H1 (cell line): ENCODE data around the gene OXSM. TPM values are rescaled to one million over a fixed set of nuclear protein-coding genes. Genes with fewer than 3 reads are reported as not detected.

Experiments
- CTCF ChIA-PET: fragments of 300-600 bp; sonication (Branson Sonifier 250); formaldehyde crosslinking; loops from one replicate; lab custom pipeline; 2021; ENCODE audit not compliant: partially characterized antibody; lab: Charles Lee
- POLR2A ChIA-PET: fragments of 300-600 bp; sonication (Branson Sonifier 250); formaldehyde crosslinking; loops from one replicate; lab custom pipeline; 2021; ENCODE audit warnings: inconsistent platforms; ENCODE audit not compliant: partially characterized antibody; lab: Charles Lee
- DNase-seq, 2 experiments: peaks; one replicate each; pipeline versions ENCODE4 v3.0.0 to v3.0.0-alpha.2; 2010 to 2022; ENCODE audit warnings: low spot score in 2 of 2, low read depth in 1 of 2, mixed read lengths in 1 of 2
- FAIRE-seq: peaks from 2 replicates; lab custom pipeline; 2011; peaks lifted over from hg19 to GRCh38; lab: Jason Lieb, UNC
- H2AFZ ChIP-seq: 2 replicates; pipeline ENCODE4 v1.8.1; 2012; ENCODE audit warnings: low read length, inconsistent platforms
- H2AK5ac ChIP-seq: 2 replicates; pipeline ENCODE4 v1.6.1; 2013; ENCODE audit warnings: low read depth, low read length
- H2BK120ac ChIP-seq: replicated peaks from 2 replicates; pipeline ENCODE3; 2013; ENCODE audit warnings: low read depth, low read length, inconsistent platforms
- H2BK12ac ChIP-seq: 2 replicates; pipeline ENCODE4 v1.6.1; 2013; ENCODE audit warnings: low read depth, low read length
- H2BK15ac ChIP-seq: 2 replicates; pipeline ENCODE4 v1.6.1; 2013; ENCODE audit warnings: low read length
- H2BK20ac ChIP-seq: 2 replicates; pipeline ENCODE4 v1.6.1; 2013; ENCODE audit warnings: low read length
- H2BK5ac ChIP-seq: 2 replicates; pipeline ENCODE4 v1.6.1; 2013; ENCODE audit warnings: low read depth, low read length
- H3K14ac ChIP-seq: 2 replicates; pipeline ENCODE4 v1.6.1; 2013; ENCODE audit warnings: inconsistent platforms; ENCODE audit not compliant: insufficient read length
- H3K18ac ChIP-seq: 2 replicates; pipeline ENCODE4 v1.6.1; 2013; ENCODE audit warnings: low read length; ENCODE audit errors: extremely low read depth
- H3K23ac ChIP-seq: 2 replicates; pipeline ENCODE4 v1.6.1; 2013; ENCODE audit warnings: inconsistent platforms; ENCODE audit not compliant: insufficient read length
- H3K23me2 ChIP-seq: 2 replicates; pipeline ENCODE4 v1.6.1; 2013; ENCODE audit warnings: low read depth, low read length
- H3K27ac ChIP-seq: 2 replicates; pipeline ENCODE4 v1.6.1; 2011; ENCODE audit warnings: low read depth, low read length, inconsistent platforms
- H3K27me3 ChIP-seq, 4 experiments: replicated peaks in 1 of 4; 1 replicate in 1 of 4; 2 replicates in 3 of 4; pipeline versions ENCODE4 v1.6.1 to v1.8.1; 2011 to 2013; ENCODE audit warnings: low read length in 3 of 4, mild to moderate bottlenecking in 3 of 4, inconsistent platforms in 2 of 4, mixed read lengths in 2 of 4, moderate library complexity in 1 of 4; ENCODE audit not compliant: control insufficient read depth in 3 of 4, insufficient read depth in 3 of 4; ENCODE audit errors: extremely low read depth in 1 of 4
- H3K36me3 ChIP-seq, 4 experiments: 2 replicates each; pipeline versions ENCODE4 v1.6.1 to v1.8.1; 2011 to 2013; ENCODE audit warnings: mild to moderate bottlenecking in 4 of 4, low read length in 3 of 4, moderate library complexity in 2 of 4, control low read depth in 1 of 4, inconsistent platforms in 1 of 4; ENCODE audit not compliant: insufficient read depth in 4 of 4, control insufficient read depth in 2 of 4
- H3K4ac ChIP-seq: replicated peaks from 2 replicates; pipeline ENCODE3; 2013; ENCODE audit warnings: low read length, low read depth, mixed read lengths, inconsistent platforms; ENCODE audit not compliant: insufficient read length
- H3K4me1 ChIP-seq, 4 experiments: replicated peaks in 1 of 4; 1 replicate in 1 of 4; 2 replicates in 3 of 4; pipeline versions ENCODE4 v1.6.1 to v1.8.1; 2011 to 2013; ENCODE audit warnings: low read length in 3 of 4, inconsistent platforms in 2 of 4, mixed read lengths in 1 of 4; ENCODE audit not compliant: insufficient read depth in 4 of 4, control insufficient read depth in 3 of 4
- H3K4me2 ChIP-seq, 2 experiments: 2 replicates each; pipeline versions ENCODE4 v1.6.1 to v1.8.1; 2011 to 2013; ENCODE audit warnings: low read depth in 2 of 2, low read length in 2 of 2, control low read depth in 1 of 2, inconsistent platforms in 1 of 2, mild to moderate bottlenecking in 1 of 2; ENCODE audit not compliant: insufficient read depth in 1 of 2
- H3K4me3 ChIP-seq, 4 experiments: fragments of 200-600, 300-600 bp in 1 of 4; sonication (generic), shearing (Covaris generic), sonication (Bioruptor Twin) in 1 of 4; 2 replicates each; pipeline versions ENCODE4 v1.5.1 to v1.8.1; 2011 to 2016; ENCODE audit warnings: low read length in 4 of 4, low read depth in 3 of 4, control low read depth in 2 of 4, inconsistent platforms in 2 of 4, mild to moderate bottlenecking in 2 of 4, mixed read lengths in 1 of 4, moderate library complexity in 1 of 4; ENCODE audit not compliant: insufficient read depth in 2 of 4; ENCODE audit errors: extremely low read depth in 1 of 4
- H3K56ac ChIP-seq: replicated peaks from 2 replicates; pipeline ENCODE3; 2013; ENCODE audit warnings: low read depth, mild to moderate bottlenecking, mixed read lengths, low read length, inconsistent platforms; ENCODE audit not compliant: insufficient read length
- H3K79me1 ChIP-seq: 2 replicates; pipeline ENCODE4 v1.6.1; 2013; ENCODE audit warnings: low read depth, low read length, control low read depth
- H3K79me2 ChIP-seq, 2 experiments: 2 replicates each; pipeline versions ENCODE4 v1.6.1 to v1.8.1; 2012 to 2013; ENCODE audit warnings: low read length in 2 of 2, mild to moderate bottlenecking in 2 of 2, inconsistent platforms in 1 of 2; ENCODE audit not compliant: insufficient read depth in 2 of 2, control insufficient read depth in 1 of 2
- H3K9ac ChIP-seq, 4 experiments: replicated peaks in 1 of 4; 1 replicate in 1 of 4; 2 replicates in 3 of 4; pipeline versions ENCODE4 v1.6.1 to v1.8.1; 2011 to 2013; ENCODE audit warnings: low read depth in 3 of 4, low read length in 3 of 4, control low read depth in 2 of 4, mild to moderate bottlenecking in 2 of 4, moderate library complexity in 2 of 4, inconsistent platforms in 1 of 4; ENCODE audit errors: extremely low read depth in 1 of 4
- H3K9me3 ChIP-seq, 2 experiments: 2 replicates each; pipeline versions ENCODE4 v1.6.1 to v1.8.1; 2012 to 2013; ENCODE audit warnings: mild to moderate bottlenecking in 2 of 2, moderate library complexity in 2 of 2, control low read depth in 1 of 2, inconsistent platforms in 1 of 2, low read depth in 1 of 2, low read length in 1 of 2, mixed read lengths in 1 of 2; ENCODE audit not compliant: insufficient read depth in 2 of 2
- H4K20me1 ChIP-seq, 2 experiments: replicated peaks in 1 of 2; 2 replicates each; pipeline versions ENCODE3 to v1.8.1; 2011 to 2013; ENCODE audit warnings: inconsistent platforms in 2 of 2, low read length in 2 of 2, mild to moderate bottlenecking in 1 of 2; ENCODE audit not compliant: insufficient read depth in 2 of 2, control insufficient read depth in 1 of 2
- H4K5ac ChIP-seq: 2 replicates; pipeline ENCODE4 v1.6.1; 2013; ENCODE audit warnings: low read length, low read depth, mixed read lengths, inconsistent platforms; ENCODE audit not compliant: insufficient read length
- H4K8ac ChIP-seq: 2 replicates; pipeline ENCODE4 v1.8.0; 2013; ENCODE audit warnings: mild to moderate bottlenecking, moderate library complexity, low read length, inconsistent platforms; ENCODE audit not compliant: insufficient read depth; ENCODE audit errors: extremely low read depth
- H4K91ac ChIP-seq: replicated peaks from 2 replicates; pipeline ENCODE3; 2013; ENCODE audit warnings: low read length, mixed read lengths, inconsistent platforms; ENCODE audit not compliant: insufficient read length
- BACH1 ChIP-seq: IDR thresholded peaks from 2 replicates; pipeline ENCODE4 v1.6.1; 2012; ENCODE audit warnings: low read length, improper control_type of control experiment
- CEBPB ChIP-seq: IDR thresholded peaks from 2 replicates; pipeline ENCODE4 v1.6.1; 2012; ENCODE audit warnings: low read depth, low read length
- CREB1 ChIP-seq: IDR thresholded peaks from 2 replicates; pipeline ENCODE4 v1.6.1; 2012; ENCODE audit warnings: inconsistent platforms
- EZH2 ChIP-seq: fragments of 200-600 bp; sonication (generic); IDR thresholded peaks from 2 replicates; pipeline ENCODE4 v1.7.1; 2012; ENCODE audit warnings: low read depth, mild to moderate bottlenecking, moderate library complexity, low read length, inconsistent platforms; ENCODE audit not compliant: severe bottlenecking
- POLR2AphosphoS5 ChIP-seq: IDR thresholded peaks from 2 replicates; pipeline ENCODE4 v1.6.1; 2011; ENCODE audit warnings: low read depth, low read length
- SIN3A ChIP-seq, 2 experiments: IDR thresholded peaks in 1 of 2; conservative IDR thresholded peaks in 1 of 2; 2 replicates each; pipeline ENCODE4 v1.6.1; 2011 to 2012; ENCODE audit warnings: low read length in 2 of 2, improper control_type of control experiment in 1 of 2, low read depth in 1 of 2, mild to moderate bottlenecking in 1 of 2
- SIRT6 ChIP-seq: IDR thresholded peaks from one replicate; pipeline ENCODE4 v1.7.1; 2012; ENCODE audit warnings: low read length, inconsistent platforms
- SP1 ChIP-seq: IDR thresholded peaks from 2 replicates; pipeline ENCODE4 v1.6.1; 2011; ENCODE audit warnings: low read depth, low read length
- SUZ12 ChIP-seq: fragments of 200-600 bp; sonication (generic); IDR thresholded peaks from 2 replicates; pipeline ENCODE4 v1.6.1; 2012; ENCODE audit warnings: mild to moderate bottlenecking, inconsistent platforms, low read length, moderate library complexity, mixed read lengths
- WGBS, 2 experiments: shearing (Covaris generic) in 1 of 2; methylation state at CpG; one replicate each; pipeline versions ENCODE4 v1.1.6 to v1.1.7; 2013 to 2015; ENCODE audit warnings: low lambda C conversion rate in 2 of 2, mixed read lengths in 2 of 2, inconsistent platforms in 1 of 2, low coverage in 1 of 2, missing lambda C conversion rate in 1 of 2; ENCODE audit not compliant: insufficient replicate concordance in 2 of 2, insufficient coverage in 1 of 2, insufficient read length in 1 of 2; ENCODE audit errors: extremely low coverage in 1 of 2, missing lambda C conversion rate in 1 of 2; 5-methylcytosine and 5-hydroxymethylcytosine counted together
- polyA plus RNA-seq, 7 experiments: library from polyadenylated mRNA; depleted of rRNA in 3 of 7; stranded (reverse) in 5 of 7; unstranded in 2 of 7; fragments of >200 nt in 5 of 7; fragments of 200-250 nt in 2 of 7; gene quantifications; 1 replicate in 5 of 7; 2 replicates in 1 of 7; 4 replicates in 1 of 7; pipeline versions ENCODE4 v1.2.1 to v1.2.3, GENCODE V29; 2011 to 2013; ENCODE audit warnings: missing spikeins in 2 of 7, mixed read lengths in 2 of 7
- total RNA-seq: library from RNA; stranded (reverse); fragmentation: NEBNext Ultra II Directional; extraction: Animal tissue kit (Norgen Biotek cat#: 25700); gene quantifications from 2 replicates; pipeline ENCODE4 v1.2.1, GENCODE V29; 2021

Gene OXSM
- total and polyA plus RNA-seq, 2 of the 8 experiments (the other 6 are each of a cell fraction or from before 2014, with no cell fraction given), result 1.3 to 2.2 TPM

DNA sequence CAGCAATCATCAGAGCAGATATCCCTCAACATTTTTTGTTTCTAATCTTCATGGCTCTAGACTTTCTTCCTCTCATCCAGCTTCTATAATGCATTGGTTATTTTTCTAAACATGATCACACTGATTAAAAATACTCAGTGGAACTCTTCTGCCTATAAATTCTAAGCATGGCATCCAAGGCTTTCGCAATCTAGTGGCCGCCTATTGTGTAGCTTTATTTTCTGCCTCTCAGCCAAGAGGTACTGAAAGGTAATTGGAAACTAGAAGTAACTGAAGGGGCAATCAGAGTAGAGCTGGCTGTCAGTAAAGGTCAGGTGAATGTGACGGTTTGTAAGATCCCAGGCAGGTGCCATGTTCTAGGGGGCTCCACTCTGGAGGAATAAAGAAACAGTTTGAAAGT, 33.4 kb downstream of the OXSM start:
- Histone ChIP-seq H2BK15ac (no peak overlapping the region), H2AFZ (peak overlapping the region; percentile 24; the same call in 1 of the 2 replicates), H3K79me1 (no peaks in the 10 kb centered on the region), H4K91ac (no peak overlapping the region), H3K4me1 (peaks cover 0 to 9% (median 4%) of the 10 kb centered on the region in 4 experiments; a peak in 4 of 7 replicates), H3K79me2 (no peaks in the 10 kb centered on the region), H3K56ac (no peak overlapping the region), H3K27me3 (no peaks in the 10 kb centered on the region), H3K9me3 (no peaks in the 10 kb centered on the region), H3K27ac (no peak overlapping the region), H3K9ac (no peak overlapping the region), H3K4me2 (no peak overlapping the region), H4K8ac (no peak overlapping the region), H3K4me3 (no peak overlapping the region), H3K36me3 (no peaks in the 10 kb centered on the region), H3K4ac (no peak overlapping the region), H4K5ac (no peak overlapping the region), H2BK120ac (no peak overlapping the region), H2BK12ac (no peak overlapping the region), H4K20me1 (no peaks in the 10 kb centered on the region), H2BK5ac (no peak overlapping the region), H3K23me2 (no peaks in the 10 kb centered on the region), H3K18ac (no peak overlapping the region), H2BK20ac (no peak overlapping the region), H3K23ac (no peak overlapping the region), H2AK5ac (no peak overlapping the region), H3K14ac (no peak overlapping the region)
- TF ChIP-seq CREB1, result no peak
- TF ChIP-seq BACH1, result no peak
- no peak for TF ChIP-seq SUZ12
- TF ChIP-seq CEBPB, result peak; percentile 78; the same call in 1 of the 2 replicates
- no peak for TF ChIP-seq SIRT6
- TF ChIP-seq SIN3A (conservative IDR thresholded peaks at IDR 0.05 in 1 of 2, IDR thresholded peaks at IDR 0.05 in 1 of 2; ENCODE audit: low read depth in 1 of 2, low read length in 2 of 2), result no peak
- TF ChIP-seq SP1, result no peak
- TF ChIP-seq EZH2, result no peak
- TF ChIP-seq POLR2AphosphoS5, result no peak
- ChIA-PET POLR2A (no interaction called here), CTCF (interaction anchor here (0.9 kb wide), 1 partner anchor 15 kb away, joined by 3 read pairs; no protein-coding TSS in a partner anchor)
- 86% methylated on average over 3 of the region's 3 CpGs; no CpG with 5 or more reads in 1 of the 2 experiments for WGBS, 2 experiments
- DNase-seq (no peak), FAIRE-seq (no peak)
